ENCODE measurements around the gene SLCO4A1. TPM values are rescaled to one million over a fixed set of nuclear protein-coding genes. Genes with fewer than 3 reads are reported as not detected.

The SLCO4A1 gene, protein sequence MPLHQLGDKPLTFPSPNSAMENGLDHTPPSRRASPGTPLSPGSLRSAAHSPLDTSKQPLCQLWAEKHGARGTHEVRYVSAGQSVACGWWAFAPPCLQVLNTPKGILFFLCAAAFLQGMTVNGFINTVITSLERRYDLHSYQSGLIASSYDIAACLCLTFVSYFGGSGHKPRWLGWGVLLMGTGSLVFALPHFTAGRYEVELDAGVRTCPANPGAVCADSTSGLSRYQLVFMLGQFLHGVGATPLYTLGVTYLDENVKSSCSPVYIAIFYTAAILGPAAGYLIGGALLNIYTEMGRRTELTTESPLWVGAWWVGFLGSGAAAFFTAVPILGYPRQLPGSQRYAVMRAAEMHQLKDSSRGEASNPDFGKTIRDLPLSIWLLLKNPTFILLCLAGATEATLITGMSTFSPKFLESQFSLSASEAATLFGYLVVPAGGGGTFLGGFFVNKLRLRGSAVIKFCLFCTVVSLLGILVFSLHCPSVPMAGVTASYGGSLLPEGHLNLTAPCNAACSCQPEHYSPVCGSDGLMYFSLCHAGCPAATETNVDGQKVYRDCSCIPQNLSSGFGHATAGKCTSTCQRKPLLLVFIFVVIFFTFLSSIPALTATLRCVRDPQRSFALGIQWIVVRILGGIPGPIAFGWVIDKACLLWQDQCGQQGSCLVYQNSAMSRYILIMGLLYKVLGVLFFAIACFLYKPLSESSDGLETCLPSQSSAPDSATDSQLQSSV
- 5.0 to 10.1 TPM (median 7.7 TPM) in 5 replicates for total RNA-seq (2022; extraction: Qiagen RNA extraction; ENCODE audit: low read depth)

DNA sequence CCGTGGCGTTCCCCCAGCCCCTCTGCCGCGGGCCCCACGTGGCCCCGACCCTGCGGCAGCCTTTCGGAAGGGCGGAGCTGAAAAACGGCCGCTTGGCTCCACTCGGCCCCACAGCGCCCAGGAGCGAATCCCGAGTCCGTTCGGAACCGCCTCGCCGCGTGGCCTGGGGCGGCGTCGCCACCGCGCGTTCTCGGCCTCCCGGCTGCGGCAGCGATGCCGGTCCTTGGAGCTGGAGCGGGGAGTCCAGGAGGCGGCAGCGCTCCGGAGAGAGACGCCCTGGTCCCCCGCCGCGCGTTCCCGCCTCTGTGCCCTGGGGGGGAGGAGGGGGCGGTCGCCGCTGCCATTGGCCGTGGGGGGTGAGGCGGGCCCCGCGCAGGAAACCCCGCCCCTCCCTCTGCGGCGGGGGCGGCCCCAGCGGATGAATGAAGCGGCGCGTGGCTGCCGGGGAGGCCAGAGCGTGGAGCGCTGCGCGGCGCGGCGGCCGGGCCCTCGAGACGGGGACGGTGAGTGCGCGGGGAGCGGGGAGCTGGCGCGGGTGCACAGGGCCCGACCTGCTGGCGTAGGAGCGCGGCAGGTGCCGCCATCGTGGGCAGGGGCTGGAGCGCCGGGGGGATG is at the start of gene SLCO4A1:
TSS of gene SLCO4A1 (plus strand) at position 453 of the 615 bp plus-strand sequence. CDS start 13,952 bp downstream, outside the sequence.

DNA sequence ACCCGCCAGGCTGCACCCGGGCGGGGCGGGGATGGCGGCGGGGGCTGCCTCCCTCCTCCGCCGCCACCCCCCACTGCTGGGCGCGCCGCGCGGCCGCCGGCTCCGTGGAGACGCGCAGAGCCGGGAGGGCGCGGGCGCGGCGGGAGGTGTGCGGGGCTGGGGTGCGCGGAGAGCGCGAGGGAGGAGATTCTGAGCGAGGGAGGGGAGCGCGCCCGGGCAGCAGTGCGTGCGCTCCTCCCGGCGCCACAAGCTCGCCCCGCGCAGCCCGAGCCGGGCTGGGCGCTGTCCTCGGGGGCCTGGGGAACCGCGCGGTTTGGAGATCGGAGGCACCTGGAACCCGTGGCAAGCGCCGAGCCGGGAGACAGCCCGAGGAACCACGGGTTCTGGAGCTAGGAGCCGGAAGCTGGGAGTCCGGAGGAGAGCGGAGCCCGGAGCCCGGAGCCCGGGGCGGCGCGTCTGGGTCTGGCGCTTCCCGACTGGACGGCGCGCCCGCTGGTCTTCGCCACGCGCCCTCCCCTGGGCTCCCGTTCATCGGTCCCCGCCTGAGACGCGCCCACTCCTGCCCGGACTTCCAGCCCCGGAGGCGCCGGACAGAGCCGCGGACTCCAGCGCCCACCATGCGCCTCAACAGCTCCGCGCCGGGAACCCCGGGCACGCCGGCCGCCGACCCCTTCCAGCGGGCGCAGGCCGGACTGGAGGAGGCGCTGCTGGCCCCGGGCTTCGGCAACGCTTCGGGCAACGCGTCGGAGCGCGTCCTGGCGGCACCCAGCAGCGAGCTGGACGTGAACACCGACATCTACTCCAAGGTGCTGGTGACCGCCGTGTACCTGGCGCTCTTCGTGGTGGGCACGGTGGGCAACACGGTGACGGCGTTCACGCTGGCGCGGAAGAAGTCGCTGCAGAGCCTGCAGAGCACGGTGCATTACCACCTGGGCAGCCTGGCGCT is 66.6 kb downstream of the SLCO4A1 start, which contains the start of gene NTSR1:
TSS of gene NTSR1 (plus strand) at position 246 of the 946 bp plus-strand sequence. CDS start at position 618, 372 bp downstream.

Other genes starting within 250 kb of the SLCO4A1 start
- gene CABLES2, start 235.2 kb upstream of the SLCO4A1 start, total RNA-seq (2022; extraction: Qiagen RNA extraction; ENCODE audit: low read depth) = 3.6 to 5.6 TPM (median 4.8 TPM) in 5 replicates
- 0.07 to 0.29 TPM (median 0.16 TPM) in 5 replicates for gene RBBP8NL, start 215.0 kb upstream of the SLCO4A1 start, total RNA-seq (2022; extraction: Qiagen RNA extraction; ENCODE audit: low read depth)
- gene GATA5, start 166.5 kb upstream of the SLCO4A1 start, total RNA-seq (2022; extraction: Qiagen RNA extraction; ENCODE audit: low read depth) = 0.45 to 0.88 TPM (median 0.83 TPM) in 5 replicates
- 0.08 to 0.27 TPM (median 0.16 TPM) in 5 replicates for gene NTSR1, start 66.3 kb downstream of the SLCO4A1 start, total RNA-seq (2022; extraction: Qiagen RNA extraction; ENCODE audit: low read depth)
- 22.7 to 25.6 TPM (median 24.4 TPM) in 5 replicates for gene MRGBP, start 154.0 kb downstream of the SLCO4A1 start, total RNA-seq (2022; extraction: Qiagen RNA extraction; ENCODE audit: low read depth)
- 38.9 to 51.2 TPM (median 44.8 TPM) in 5 replicates for gene OGFR, start 162.3 kb downstream of the SLCO4A1 start, total RNA-seq (2022; extraction: Qiagen RNA extraction; ENCODE audit: low read depth)
- gene COL9A3, start 174.5 kb downstream of the SLCO4A1 start, total RNA-seq (2022; extraction: Qiagen RNA extraction; ENCODE audit: low read depth) = 0.18 to 0.87 TPM (median 0.43 TPM) in 5 replicates
- gene TCFL5, start 219.3 kb downstream of the SLCO4A1 start, total RNA-seq (2022; extraction: Qiagen RNA extraction; ENCODE audit: low read depth) = 3.5 to 4.9 TPM (median 4.8 TPM) in 5 replicates